Bronchial epithelial cell (primary cell): ENCODE data around the gene SKOR2. TPM values are rescaled to one million over a fixed set of nuclear protein-coding genes. Genes with fewer than 3 reads are reported as not detected.

Experiments
- DNase-seq: peaks from one replicate; pipeline ENCODE4 v3.0.0-alpha.2; 2010; ENCODE audit warnings: low read depth
- FAIRE-seq: peaks from 2 replicates; lab custom pipeline; 2011; peaks lifted over from hg19 to GRCh38; lab: Jason Lieb, UNC
- H3K27me3 ChIP-seq: 2 replicates; pipeline ENCODE4 v1.5.1; 2011; ENCODE audit warnings: low read length; ENCODE audit not compliant: control insufficient read depth, insufficient read depth
- H3K36me3 ChIP-seq: 2 replicates; pipeline ENCODE4 v1.5.1; 2011; ENCODE audit warnings: low read length; ENCODE audit not compliant: control insufficient read depth, insufficient read depth
- H3K4me3 ChIP-seq: 2 replicates; pipeline ENCODE4 v1.5.1; 2011; ENCODE audit warnings: mild to moderate bottlenecking, low read depth, low read length, control low read depth
- CTCF ChIP-seq: IDR thresholded peaks from 2 replicates; pipeline ENCODE4 v1.5.1; 2011; ENCODE audit warnings: mild to moderate bottlenecking, moderate library complexity, low read length, control low read depth, inconsistent platforms; ENCODE audit not compliant: insufficient read depth, severe bottlenecking
- total RNA-seq: library from RNA; depleted of rRNA; stranded (reverse); fragments of >200 nt; gene quantifications from 2 replicates; pipeline ENCODE4 v1.2.1, GENCODE V29; 2014

SKOR2 gene
- total RNA-seq, 1 donor from 2014 or later, result not detected

- no peak for FAIRE-seq
- Histone ChIP-seq H3K4me3 (no peak overlapping the region), H3K36me3 (no peaks in the 10 kb centered on the region), H3K27me3 (no peaks in the 10 kb centered on the region)
- DNase-seq, result no peak
- no peak for TF ChIP-seq CTCF
Measured at GRCh38 chr18:47287911-47288585, 36.6 kb upstream of the SKOR2 start.

DNA sequence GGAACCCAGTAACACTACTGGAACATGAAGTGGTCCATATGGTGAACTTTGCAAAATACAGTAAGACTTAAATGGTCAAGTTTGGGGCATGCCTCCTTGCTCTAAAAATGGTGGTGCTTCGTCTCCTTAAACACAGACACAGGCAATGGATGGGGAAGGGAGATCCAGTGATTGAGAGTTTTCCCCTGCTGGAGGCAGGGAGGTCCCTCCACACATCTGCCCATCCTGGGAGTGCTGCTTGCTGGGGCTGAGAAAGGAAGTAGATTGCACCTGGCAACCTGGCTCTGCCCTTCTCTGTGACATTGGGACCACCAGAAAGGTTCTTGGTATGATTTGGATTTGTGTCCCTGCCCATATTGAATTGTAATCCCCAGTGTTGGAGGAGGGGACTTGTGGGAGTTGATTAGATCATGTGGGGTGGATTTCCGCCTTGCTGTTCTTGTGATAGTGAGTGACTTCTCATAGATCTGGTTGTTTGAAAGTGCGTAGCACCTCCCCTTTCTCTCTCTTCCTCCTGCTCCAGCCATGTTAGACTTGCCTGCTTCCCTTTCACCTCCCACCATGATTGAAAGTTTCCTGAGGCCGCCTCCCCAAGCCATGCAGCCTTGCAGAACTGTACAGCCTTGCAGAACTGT is 35.4 kb upstream of the SKOR2 start:
- FAIRE-seq (no peak), DNase-seq (no peak)
- H3K27me3 ChIP-seq, result no peaks in the 10 kb centered on the region
- no peak for TF ChIP-seq CTCF
- H3K4me3 ChIP-seq, result no peak overlapping the region
- H3K36me3 ChIP-seq, result no peaks in the 10 kb centered on the region

DNA sequence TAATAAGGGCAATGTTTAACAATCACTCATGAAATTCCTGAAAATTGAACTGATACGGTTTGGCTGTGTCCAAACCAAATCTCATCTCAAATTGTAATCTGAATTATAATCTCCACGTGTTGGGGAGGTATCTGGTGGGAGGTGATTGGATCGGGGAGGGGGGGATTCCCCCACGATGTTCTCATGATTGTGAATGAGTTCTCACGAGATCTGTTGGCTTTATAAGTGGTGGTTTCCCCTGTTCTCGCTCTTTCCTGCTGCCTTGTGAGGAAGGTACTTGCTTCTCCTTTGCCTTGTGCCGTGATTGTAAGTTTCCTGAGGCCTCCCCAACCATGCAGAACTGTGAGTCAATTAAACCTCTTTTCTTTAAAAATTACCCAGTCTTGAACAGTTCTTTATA is 34.0 kb upstream of the SKOR2 start:
- no peaks in the 10 kb centered on the region for H3K36me3 ChIP-seq
- no peak overlapping the region for H3K4me3 ChIP-seq
- H3K27me3 ChIP-seq, result no peaks in the 10 kb centered on the region
- TF ChIP-seq CTCF, result no peak
- DNase-seq (no peak), FAIRE-seq (no peak)

DNA sequence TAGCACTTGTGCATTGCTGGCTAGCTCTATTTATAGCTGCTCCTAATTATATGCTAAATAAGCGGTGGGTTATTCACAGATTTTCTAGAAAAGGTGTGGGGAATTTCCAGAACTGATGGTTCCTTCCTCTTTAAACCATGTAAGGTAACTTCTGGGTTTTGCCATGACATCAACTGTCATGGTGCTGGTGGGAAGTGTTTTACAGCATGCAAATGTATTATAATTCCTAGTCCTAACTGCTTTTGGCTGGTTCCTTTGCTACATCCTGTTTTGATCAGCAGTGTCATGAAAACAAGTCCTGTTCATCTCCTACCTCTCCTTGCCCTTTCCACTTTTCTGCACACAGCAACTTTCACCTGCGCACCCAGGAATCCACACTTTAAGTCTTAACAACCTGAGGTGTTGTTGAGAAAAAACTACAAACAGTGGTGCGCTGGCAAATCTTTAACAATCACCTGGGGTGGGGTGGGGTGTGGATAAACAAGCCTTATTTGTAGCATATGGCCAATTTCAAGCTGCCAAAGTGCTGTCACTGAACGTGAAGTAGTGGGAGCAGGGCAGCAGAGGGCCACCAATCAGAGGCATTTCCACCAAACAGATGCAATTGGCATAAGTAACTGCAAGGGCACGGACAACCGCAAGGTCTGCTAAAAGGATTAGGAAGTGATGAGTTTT is 33.4 kb upstream of the SKOR2 start:
- TF ChIP-seq CTCF, result no peak
- H3K4me3 ChIP-seq, result no peak overlapping the region
- FAIRE-seq (peak; percentile 36), DNase-seq (no peak)
- H3K27me3 ChIP-seq, result no peaks in the 10 kb centered on the region
- H3K36me3 ChIP-seq, result no peaks in the 10 kb centered on the region

- TF ChIP-seq CTCF, result peak; percentile 21
- H3K4me3 ChIP-seq, result no peak overlapping the region
- H3K27me3 ChIP-seq, result no peaks in the 10 kb centered on the region
- no peaks in the 10 kb centered on the region for H3K36me3 ChIP-seq
- DNase-seq (peak; percentile 22), FAIRE-seq (no peak)
Measured at GRCh38 chr18:47283476-47283875, 32.0 kb upstream of the SKOR2 start.
